Panc1 (cell line): ENCODE results near the gene ADAMTS6.

Source experiments
- POLR2AphosphoS5 ChIP-seq: IDR thresholded peaks from 2 replicates; pipeline ENCODE4 v1.6.1; 2012; ENCODE audit warnings: mild to moderate bottlenecking, low read depth, low read length, moderate library complexity
- TF ChIP-seq, protein P1 (sequence below): fragments of 450-650 bp; IDR thresholded peaks from 2 replicates; pipeline ENCODE4 v1.5.1; 2017; ENCODE audit warnings: mild to moderate bottlenecking

DNA sequence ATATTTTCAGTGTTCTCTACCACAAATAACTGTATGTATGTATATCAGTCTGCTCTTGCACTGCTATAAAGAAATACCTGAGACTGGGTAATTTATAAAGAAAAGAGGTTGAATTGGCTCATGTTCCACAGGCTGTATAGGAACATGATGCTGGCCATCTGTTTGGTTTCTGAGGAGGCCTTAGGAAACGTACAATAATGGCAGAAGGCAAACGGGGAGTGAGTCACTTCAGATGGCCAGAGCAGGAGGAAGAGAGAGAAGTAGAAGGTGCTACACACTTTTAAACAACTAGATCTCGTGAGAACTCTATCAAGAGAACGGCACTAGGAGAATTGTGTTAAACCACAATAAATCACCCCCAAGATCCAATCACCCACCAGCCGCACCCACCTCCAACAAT, 121.7 kb downstream of the ADAMTS6 start:
- TF ChIP-seq, protein P1, sequence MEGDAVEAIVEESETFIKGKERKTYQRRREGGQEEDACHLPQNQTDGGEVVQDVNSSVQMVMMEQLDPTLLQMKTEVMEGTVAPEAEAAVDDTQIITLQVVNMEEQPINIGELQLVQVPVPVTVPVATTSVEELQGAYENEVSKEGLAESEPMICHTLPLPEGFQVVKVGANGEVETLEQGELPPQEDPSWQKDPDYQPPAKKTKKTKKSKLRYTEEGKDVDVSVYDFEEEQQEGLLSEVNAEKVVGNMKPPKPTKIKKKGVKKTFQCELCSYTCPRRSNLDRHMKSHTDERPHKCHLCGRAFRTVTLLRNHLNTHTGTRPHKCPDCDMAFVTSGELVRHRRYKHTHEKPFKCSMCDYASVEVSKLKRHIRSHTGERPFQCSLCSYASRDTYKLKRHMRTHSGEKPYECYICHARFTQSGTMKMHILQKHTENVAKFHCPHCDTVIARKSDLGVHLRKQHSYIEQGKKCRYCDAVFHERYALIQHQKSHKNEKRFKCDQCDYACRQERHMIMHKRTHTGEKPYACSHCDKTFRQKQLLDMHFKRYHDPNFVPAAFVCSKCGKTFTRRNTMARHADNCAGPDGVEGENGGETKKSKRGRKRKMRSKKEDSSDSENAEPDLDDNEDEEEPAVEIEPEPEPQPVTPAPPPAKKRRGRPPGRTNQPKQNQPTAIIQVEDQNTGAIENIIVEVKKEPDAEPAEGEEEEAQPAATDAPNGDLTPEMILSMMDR, result no peak
- TF ChIP-seq POLR2AphosphoS5, result no peak
